ENCODE measurements around the gene ASZ1.

The ASZ1 gene

GRCh38 chr7:117333168-117333567 is 94.1 kb downstream of the ASZ1 start:
- DNase-seq, result no peak

- DNase-seq, result no peak
These were observed 95.3 kb downstream of the ASZ1 start for GRCh38 chr7:117332031-117332430.

GRCh38 chr7:117325836-117326235 is 101.5 kb downstream of the ASZ1 start:
- no peak for DNase-seq

- no peak for DNase-seq
These were observed 102.3 kb downstream of the ASZ1 start for GRCh38 chr7:117324960-117325359.

- DNase-seq, result no peak
These were observed 103.2 kb downstream of the ASZ1 start for GRCh38 chr7:117323851-117324711.

- no peak for DNase-seq
These were observed 103.9 kb downstream of the ASZ1 start for GRCh38 chr7:117323305-117323850.

- DNase-seq, result no peak
These were observed 104.5 kb downstream of the ASZ1 start, which contains the start of gene WNT2 for GRCh38 chr7:117322741-117323304. TSS of gene WNT2 (minus strand) at chr7:117323058. CDS start at chr7:117322989, 69 bp downstream.

- no peak for DNase-seq
These were observed 106.8 kb downstream of the ASZ1 start for GRCh38 chr7:117320523-117320922.

- no peak for DNase-seq
These were observed 108.1 kb downstream of the ASZ1 start for GRCh38 chr7:117319181-117319580.

- no peak for DNase-seq
These were observed 113.7 kb downstream of the ASZ1 start for GRCh38 chr7:117313582-117313981.
